ENCODE measurements around the gene TEX48.

The TEX48 gene

DNA sequence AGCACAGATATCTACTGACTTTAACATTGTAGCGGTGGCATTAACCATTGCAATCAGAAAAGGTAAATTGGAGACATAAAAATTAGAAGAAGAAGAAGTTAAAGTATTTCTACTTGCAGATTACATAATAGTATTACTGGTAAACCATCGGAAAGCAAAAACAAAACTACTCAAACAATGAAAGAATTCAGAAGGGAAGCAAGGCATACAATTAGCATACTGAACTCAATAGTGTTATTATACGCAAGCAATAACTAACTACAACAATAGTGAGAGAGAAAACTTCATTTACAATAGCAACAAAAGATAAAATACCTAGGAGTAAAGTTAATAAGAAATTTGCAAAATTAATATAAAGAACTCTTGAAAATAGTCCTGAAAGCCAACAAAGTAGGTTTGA lies 17.8 kb downstream of the TEX48 start:
- no peak for TF ChIP-seq FOXP2 (optimal IDR thresholded peaks at IDR 0.05; ENCODE audit: borderline replicate concordance, extremely low read depth, extremely low read length, insufficient read depth)
- no peak for TF ChIP-seq SIN3A (IDR thresholded peaks at IDR 0.05; ENCODE audit: borderline replicate concordance, insufficient read depth, low read length)
- TF ChIP-seq POLR2AphosphoS5 (IDR thresholded peaks at IDR 0.05; ENCODE audit: low read depth, low read length), result no peak
- TF ChIP-seq TAF1 (IDR thresholded peaks at IDR 0.05; ENCODE audit: borderline replicate concordance, insufficient read depth, low read length), result no peak
- TF ChIP-seq, protein P1, sequence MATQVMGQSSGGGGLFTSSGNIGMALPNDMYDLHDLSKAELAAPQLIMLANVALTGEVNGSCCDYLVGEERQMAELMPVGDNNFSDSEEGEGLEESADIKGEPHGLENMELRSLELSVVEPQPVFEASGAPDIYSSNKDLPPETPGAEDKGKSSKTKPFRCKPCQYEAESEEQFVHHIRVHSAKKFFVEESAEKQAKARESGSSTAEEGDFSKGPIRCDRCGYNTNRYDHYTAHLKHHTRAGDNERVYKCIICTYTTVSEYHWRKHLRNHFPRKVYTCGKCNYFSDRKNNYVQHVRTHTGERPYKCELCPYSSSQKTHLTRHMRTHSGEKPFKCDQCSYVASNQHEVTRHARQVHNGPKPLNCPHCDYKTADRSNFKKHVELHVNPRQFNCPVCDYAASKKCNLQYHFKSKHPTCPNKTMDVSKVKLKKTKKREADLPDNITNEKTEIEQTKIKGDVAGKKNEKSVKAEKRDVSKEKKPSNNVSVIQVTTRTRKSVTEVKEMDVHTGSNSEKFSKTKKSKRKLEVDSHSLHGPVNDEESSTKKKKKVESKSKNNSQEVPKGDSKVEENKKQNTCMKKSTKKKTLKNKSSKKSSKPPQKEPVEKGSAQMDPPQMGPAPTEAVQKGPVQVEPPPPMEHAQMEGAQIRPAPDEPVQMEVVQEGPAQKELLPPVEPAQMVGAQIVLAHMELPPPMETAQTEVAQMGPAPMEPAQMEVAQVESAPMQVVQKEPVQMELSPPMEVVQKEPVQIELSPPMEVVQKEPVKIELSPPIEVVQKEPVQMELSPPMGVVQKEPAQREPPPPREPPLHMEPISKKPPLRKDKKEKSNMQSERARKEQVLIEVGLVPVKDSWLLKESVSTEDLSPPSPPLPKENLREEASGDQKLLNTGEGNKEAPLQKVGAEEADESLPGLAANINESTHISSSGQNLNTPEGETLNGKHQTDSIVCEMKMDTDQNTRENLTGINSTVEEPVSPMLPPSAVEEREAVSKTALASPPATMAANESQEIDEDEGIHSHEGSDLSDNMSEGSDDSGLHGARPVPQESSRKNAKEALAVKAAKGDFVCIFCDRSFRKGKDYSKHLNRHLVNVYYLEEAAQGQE (IDR thresholded peaks at IDR 0.05; ENCODE audit: insufficient read depth in 1 of 2, low read depth in 2 of 2, low read length in 2 of 2), result no peak

DNA sequence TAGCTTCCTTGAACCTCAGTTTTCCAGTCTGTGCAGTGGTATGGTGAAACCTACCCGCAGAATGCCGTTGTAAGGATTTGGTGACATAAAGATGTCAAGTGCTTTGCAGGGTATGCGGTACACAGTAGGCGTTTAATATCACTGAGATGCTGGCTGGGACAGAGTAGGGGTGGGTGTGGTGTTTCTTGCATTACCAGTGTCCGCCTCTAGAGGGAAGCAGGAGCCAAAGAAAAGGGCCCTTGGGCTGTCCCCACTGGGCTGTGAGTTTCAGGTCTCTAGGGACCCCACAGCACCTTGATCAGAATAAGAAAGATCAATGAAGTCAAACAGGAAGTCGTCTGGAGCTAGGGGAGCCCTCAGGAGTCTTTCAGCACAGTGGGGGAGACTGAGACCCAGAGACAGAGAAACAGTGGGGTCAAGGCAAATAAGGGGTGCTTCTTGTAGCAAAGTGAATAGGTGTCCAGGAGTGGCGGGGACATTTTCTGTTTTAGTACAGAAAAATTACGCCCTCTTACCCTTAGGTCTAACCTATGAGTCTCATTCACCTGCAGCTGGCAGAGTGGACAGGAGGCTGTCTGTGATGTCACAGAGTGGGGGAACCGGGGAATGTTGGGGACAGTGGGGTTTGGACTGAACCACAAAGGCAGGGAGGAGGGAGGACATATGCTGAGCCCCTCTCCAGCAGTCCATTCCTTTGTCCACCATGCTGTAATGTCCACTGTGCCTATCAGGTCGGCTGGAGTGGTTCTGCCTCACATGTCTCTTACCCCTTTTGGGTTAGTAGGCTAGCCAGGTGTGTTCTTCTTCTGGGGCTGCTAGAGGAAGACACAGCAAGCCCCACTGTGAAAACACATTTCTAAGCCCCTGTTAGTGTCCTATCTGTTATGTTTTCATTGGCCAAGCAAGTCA lies 19.7 kb downstream of the TEX48 start:
- TF ChIP-seq FOXP2 (optimal IDR thresholded peaks at IDR 0.05; ENCODE audit: borderline replicate concordance, extremely low read depth, extremely low read length, insufficient read depth) (no peak), POLR2AphosphoS5 (IDR thresholded peaks at IDR 0.05; ENCODE audit: low read depth, low read length) (no peak), SIN3A (IDR thresholded peaks at IDR 0.05; ENCODE audit: borderline replicate concordance, insufficient read depth, low read length) (no peak), TAF1 (IDR thresholded peaks at IDR 0.05; ENCODE audit: borderline replicate concordance, insufficient read depth, low read length) (no peak)
- TF ChIP-seq, protein P1 (IDR thresholded peaks at IDR 0.05; ENCODE audit: insufficient read depth in 1 of 2, low read depth in 2 of 2, low read length in 2 of 2), result no peak

DNA sequence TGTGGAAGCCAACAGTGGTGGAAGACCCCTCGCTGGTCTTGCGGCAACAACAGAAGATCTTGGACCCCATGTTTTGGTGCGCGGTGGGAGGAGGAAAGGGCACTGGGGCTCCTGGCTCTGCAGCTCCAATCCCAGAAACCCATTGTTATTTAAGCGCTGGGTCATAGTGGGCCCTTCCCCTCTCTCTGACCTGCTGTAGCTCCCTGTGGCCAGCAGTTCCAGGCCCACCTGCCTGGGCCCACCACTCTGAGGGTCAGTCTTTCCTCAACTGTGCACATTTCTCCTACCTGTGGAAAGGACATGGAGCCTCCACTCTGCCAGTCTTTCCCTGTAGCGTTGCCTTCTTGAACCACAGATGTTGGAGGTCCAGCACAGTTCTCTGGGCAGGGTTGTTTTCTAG lies 24.3 kb downstream of the TEX48 start, which contains the start of gene TEX53:
Gene TEX53 (minus strand): TSS at position 101 of the 400 bp plus-strand sequence. CDS start 31 bp downstream, at position 70.
- no peak for TF ChIP-seq FOXP2 (optimal IDR thresholded peaks at IDR 0.05; ENCODE audit: borderline replicate concordance, extremely low read depth, extremely low read length, insufficient read depth)
- TF ChIP-seq SIN3A (IDR thresholded peaks at IDR 0.05; ENCODE audit: borderline replicate concordance, insufficient read depth, low read length), result no peak
- TF ChIP-seq POLR2AphosphoS5 (IDR thresholded peaks at IDR 0.05; ENCODE audit: low read depth, low read length), result no peak
- TF ChIP-seq, protein P1 (IDR thresholded peaks at IDR 0.05; ENCODE audit: insufficient read depth in 1 of 2, low read depth in 2 of 2, low read length in 2 of 2), result no peak
- no peak for TF ChIP-seq TAF1 (IDR thresholded peaks at IDR 0.05; ENCODE audit: borderline replicate concordance, insufficient read depth, low read length)

DNA sequence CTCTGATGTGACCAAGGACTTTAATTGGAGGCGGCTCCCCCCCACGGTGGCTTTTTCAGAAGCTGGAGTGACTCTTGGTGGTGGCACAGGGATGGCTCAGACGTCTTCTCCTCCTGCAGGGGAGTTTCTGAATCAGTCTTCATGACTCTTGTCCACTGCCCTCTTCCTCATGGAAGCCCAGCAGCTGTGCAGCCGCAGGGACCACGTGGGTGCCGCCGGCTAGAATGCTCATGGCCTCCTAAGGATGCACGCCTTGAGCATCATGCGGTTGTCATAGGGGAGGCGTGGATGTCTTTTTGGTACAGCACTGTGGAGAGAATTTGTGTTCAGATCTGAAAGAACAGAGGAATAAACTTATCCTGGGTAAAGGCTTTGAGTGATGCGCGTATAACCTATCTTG lies 25.7 kb downstream of the TEX48 start:
- TF ChIP-seq TAF1 (IDR thresholded peaks at IDR 0.05; ENCODE audit: borderline replicate concordance, insufficient read depth, low read length) (no peak), SIN3A (IDR thresholded peaks at IDR 0.05; ENCODE audit: borderline replicate concordance, insufficient read depth, low read length) (no peak), POLR2AphosphoS5 (IDR thresholded peaks at IDR 0.05; ENCODE audit: low read depth, low read length) (no peak), FOXP2 (optimal IDR thresholded peaks at IDR 0.05; ENCODE audit: borderline replicate concordance, extremely low read depth, extremely low read length, insufficient read depth) (no peak)
- TF ChIP-seq, protein P1 (IDR thresholded peaks at IDR 0.05; ENCODE audit: insufficient read depth in 1 of 2, low read depth in 2 of 2, low read length in 2 of 2), result no peak

Data from PFSK-1 (cell line).